GM12891 (cell line): ENCODE results near the gene PTPN12.

Experiments used
- PAX5 ChIP-seq: IDR thresholded peaks from 2 replicates; pipeline ENCODE4 v1.6.1; 2011; ENCODE audit warnings: low read length, moderate library complexity, mild to moderate bottlenecking; ENCODE audit not compliant: insufficient read depth, severe bottlenecking
- POLR2A ChIP-seq: IDR thresholded peaks from 2 replicates; pipeline ENCODE4 v1.6.1; 2011; ENCODE audit warnings: low read depth, low read length, control low read depth
- POLR2AphosphoS5 ChIP-seq: IDR thresholded peaks from 2 replicates; pipeline ENCODE4 v1.6.1; 2011; ENCODE audit warnings: low read depth, low read length, control low read depth
- POU2F2 ChIP-seq: IDR thresholded peaks from 2 replicates; pipeline ENCODE4 v1.6.1; 2011; ENCODE audit warnings: low read depth, mild to moderate bottlenecking, control low read depth, low read length, moderate library complexity
- SPI1 ChIP-seq: IDR thresholded peaks from 2 replicates; pipeline ENCODE4 v1.6.1; 2011; ENCODE audit warnings: low read depth, low read length, control low read depth
- TAF1 ChIP-seq: IDR thresholded peaks from 2 replicates; pipeline ENCODE4 v1.6.1; 2011; ENCODE audit warnings: low read depth, low read length, control low read depth

GRCh38 chr7:77501192-77501515 lies 35.9 kb upstream of the PTPN12 start:
- TF ChIP-seq TAF1 (no peak), POLR2A (no peak), SPI1 (peak; percentile 50), POLR2AphosphoS5 (no peak), PAX5 (no peak), POU2F2 (no peak)
